ENCODE data around the gene SSR3. TPM values are rescaled to one million over a fixed set of nuclear protein-coding genes. Genes with fewer than 3 reads are reported as not detected.
A peak's percentile ranks its signal among the peaks of the same experiment; 100 is the strongest.

Gene SSR3
- total and polyA plus RNA-seq, 2 of the 13 experiments (the other 11 are each of a cell fraction or from before 2014, with no cell fraction given), result 229 to 325 TPM

GRCh38 chr3:156535162-156535627 is 19.7 kb downstream of the SSR3 start (continued):
- peak; percentile 69 for TF ChIP-seq PRDM10 (CRISPR knock-in tag; IDR thresholded peaks at IDR 0.05; ENCODE audit: low read depth)
- peak; percentile 91 for TF ChIP-seq RXRA (CRISPR knock-in tag; IDR thresholded peaks at IDR 0.05)
- TF ChIP-seq ZNF788 (CRISPR knock-in tag; IDR thresholded peaks at IDR 0.05; ENCODE audit: borderline replicate concordance), result peak; percentile 59; the same call in 1 of the 2 replicates
- TF ChIP-seq ZNF205 (CRISPR knock-in tag; IDR thresholded peaks at IDR 0.05), result peak; percentile 62; the same call in 1 of the 2 replicates
- TF ChIP-seq CENPT (CRISPR knock-in tag; IDR thresholded peaks at IDR 0.05; ENCODE audit: low read depth), result no peak
- peak; percentile 60 for TF ChIP-seq TBX2 (CRISPR knock-in tag; IDR thresholded peaks at IDR 0.05; ENCODE audit: borderline replicate concordance)
- TF ChIP-seq HMG20B (CRISPR knock-in tag; conservative IDR thresholded peaks at IDR 0.05), result 0 out of 2 replicates have a peak, but pooled peaks have one; percentile 45
- TF ChIP-seq NCOR1 (IDR thresholded peaks at IDR 0.05; ENCODE audit: borderline replicate concordance, low read length), result peak; percentile 83; the same call in 1 of the 2 replicates
- TF ChIP-seq SOX6 (IDR thresholded peaks at IDR 0.05), result no peak
- peak; percentile 82 for TF ChIP-seq SOX6 (CRISPR knock-in tag; IDR thresholded peaks at IDR 0.05)
- TF ChIP-seq PHF21A (CRISPR knock-in tag; IDR thresholded peaks at IDR 0.05), result peak; percentile 16; the same call in 1 of the 2 replicates
- 0 out of 2 replicates have a peak, but pooled peaks have one; percentile 20 for TF ChIP-seq ZBTB33 (CRISPR knock-in tag; IDR thresholded peaks at IDR 0.05)
- TF ChIP-seq ZIK1 (CRISPR knock-in tag; IDR thresholded peaks at IDR 0.05; ENCODE audit: borderline replicate concordance, low read depth), result no peak
- 0 out of 2 replicates have a peak, but pooled peaks have one; percentile 38 for TF ChIP-seq NR2C2 (CRISPR knock-in tag; IDR thresholded peaks at IDR 0.05; ENCODE audit: borderline replicate concordance)
- TF ChIP-seq TARDBP (CRISPR knock-in tag; IDR thresholded peaks at IDR 0.05), result peak; percentile 52; the same call in 1 of the 2 replicates
- TF ChIP-seq ZNF318 (CRISPR knock-in tag; IDR thresholded peaks at IDR 0.05), result no peak
